GM23338 (cell line): ENCODE measurements around the gene GDF7. TPM values are rescaled to one million over a fixed set of nuclear protein-coding genes. Genes with fewer than 3 reads are reported as not detected.

Source experiments
- ATAC-seq: fragments of 200-7000 bp; cut with Tn5 transposase; 3 replicates; pipeline ENCODE4 v1.9.1; 2020
- DNase-seq: peaks from one replicate; pipeline ENCODE4 v3.0.0-alpha.2; 2015; ENCODE audit warnings: low spot score
- H2AFZ ChIP-seq: fragments of 200-600 bp; sonication (generic); 2 replicates; pipeline ENCODE4 v1.8.0; 2016; ENCODE audit warnings: antibody characterized with exemption, mild to moderate bottlenecking, moderate library complexity
- H3F3A ChIP-seq: fragments of 200-600 bp; sonication (generic); replicated peaks from 2 replicates; pipeline ENCODE4 v1.8.0; 2017; ENCODE audit warnings: antibody characterized with exemption, mixed run types, low read depth
- H3K27ac ChIP-seq: fragments of 200-600 bp; sonication (generic); 2 replicates; pipeline ENCODE4 v1.6.1; 2016; ENCODE audit warnings: low read depth
- H3K27me3 ChIP-seq: fragments of 200-600 bp; sonication (generic); 2 replicates; pipeline ENCODE4 v1.8.0; 2016; ENCODE audit warnings: mild to moderate bottlenecking, mixed run types, moderate library complexity; ENCODE audit not compliant: insufficient read depth
- H3K36me3 ChIP-seq: fragments of 200-600 bp; sonication (generic); 2 replicates; pipeline ENCODE4 v1.8.0; 2016; ENCODE audit warnings: mild to moderate bottlenecking; ENCODE audit not compliant: insufficient read depth
- H3K4me1 ChIP-seq: fragments of 200-600 bp; sonication (generic); 2 replicates; pipeline ENCODE4 v1.8.0; 2016; ENCODE audit warnings: mild to moderate bottlenecking, moderate library complexity; ENCODE audit not compliant: insufficient read depth
- H3K4me2 ChIP-seq: fragments of 200-600 bp; sonication (generic); 2 replicates; pipeline ENCODE4 v1.7.1; 2017; ENCODE audit warnings: mixed run types
- H3K4me3 ChIP-seq: fragments of 200-600 bp; sonication (generic); 2 replicates; pipeline ENCODE4 v1.6.1; 2016; ENCODE audit warnings: mixed run types
- H3K79me2 ChIP-seq: fragments of 200-600 bp; sonication (generic); replicated peaks from 2 replicates; pipeline ENCODE4 v1.8.0; 2017; ENCODE audit warnings: mild to moderate bottlenecking; ENCODE audit not compliant: insufficient read depth
- H3K9me2 ChIP-seq: fragments of 200-600 bp; sonication (generic); 2 replicates; pipeline ENCODE4 v1.8.0; 2017; ENCODE audit not compliant: insufficient read depth
- H4K20me1 ChIP-seq: fragments of 200-600 bp; sonication (generic); replicated peaks from 2 replicates; pipeline ENCODE4 v1.8.0; 2017; ENCODE audit warnings: mild to moderate bottlenecking; ENCODE audit not compliant: insufficient read depth
- H3K27ac Mint-ChIP-seq: 2 replicates; pipeline ENCODE4 v1.8.0; 2020; ENCODE audit warnings: inconsistent platforms, mild to moderate bottlenecking, moderate library complexity, mixed read lengths
- H3K27me3 Mint-ChIP-seq: 3 replicates; pipeline ENCODE4 v1.8.0; 2022; ENCODE audit warnings: low read depth, mild to moderate bottlenecking, moderate library complexity, mixed read lengths, inconsistent platforms; ENCODE audit not compliant: insufficient read depth, poor library complexity
- H3K36me3 Mint-ChIP-seq: 3 replicates; pipeline ENCODE4 v1.8.0; 2021; ENCODE audit warnings: low read depth, mild to moderate bottlenecking, inconsistent platforms, moderate library complexity, mixed read lengths
- H3K4me1 Mint-ChIP-seq: 3 replicates; pipeline ENCODE4 v1.8.0; 2020; ENCODE audit warnings: mild to moderate bottlenecking, inconsistent platforms, mixed read lengths
- H3K4me3 Mint-ChIP-seq: 3 replicates; pipeline ENCODE4 v1.8.0; 2021; ENCODE audit warnings: moderate library complexity, mild to moderate bottlenecking, inconsistent platforms, mixed read lengths
- H3K9me3 Mint-ChIP-seq: 3 replicates; pipeline ENCODE4 v1.8.0; 2020; ENCODE audit warnings: moderate library complexity, mild to moderate bottlenecking, inconsistent platforms, mixed read lengths
- CREB1 ChIP-seq: fragments of 250-450 bp; sonication (Bioruptor Pico); IDR thresholded peaks from 2 replicates; pipeline ENCODE4 v1.5.0; 2020; ENCODE audit warnings: low read depth, mild to moderate bottlenecking, moderate library complexity
- EZH2 ChIP-seq: fragments of 200-600 bp; sonication (generic); IDR thresholded peaks from one replicate; pipeline ENCODE4 v1.8.0; 2017; ENCODE audit warnings: antibody characterized with exemption, mild to moderate bottlenecking, low read depth; ENCODE audit not compliant: unreplicated experiment
- EZH2phosphoT487 ChIP-seq: fragments of 200-600 bp; sonication (generic); IDR thresholded peaks from one replicate; pipeline ENCODE4 v1.8.1; 2018; ENCODE audit warnings: antibody characterized with exemption; ENCODE audit not compliant: unreplicated experiment
- JUNB ChIP-seq: IDR thresholded peaks from one replicate; pipeline ENCODE4 v1.6.1; 2016; ENCODE audit warnings: antibody characterized with exemption; ENCODE audit not compliant: unreplicated experiment
- NANOG ChIP-seq: IDR thresholded peaks from 2 replicates; pipeline ENCODE4 v1.6.1; 2016; ENCODE audit warnings: antibody characterized with exemption, borderline replicate concordance
- POLR2AphosphoS5 ChIP-seq: IDR thresholded peaks from 2 replicates; pipeline ENCODE4 v1.6.1; 2016; ENCODE audit warnings: antibody characterized with exemption, low read depth
- STAT1 ChIP-seq: IDR thresholded peaks from one replicate; pipeline ENCODE4 v1.6.1; 2016; ENCODE audit warnings: antibody characterized with exemption; ENCODE audit not compliant: unreplicated experiment
- polyA plus RNA-seq: library from polyadenylated mRNA; unstranded; fragments of >200 nt; fragmentation: Nextera tagmentation; extraction: Ambion mirVana; gene quantifications from 2 replicates; pipeline ENCODE4 v1.2.1, GENCODE V29; 2016
- total RNA-seq: library from RNA; depleted of rRNA; stranded (reverse); fragments of >200 nt; shearing (Covaris generic); gene quantifications from 2 replicates; pipeline ENCODE4 v1.2.3, GENCODE V29; 2014
- TF ChIP-seq, protein P1 (sequence below): IDR thresholded peaks from one replicate; pipeline ENCODE4 v1.6.1; 2018; ENCODE audit warnings: antibody characterized with exemption; ENCODE audit not compliant: unreplicated experiment
- TF ChIP-seq, protein P2 (sequence below), 2 experiments: fragments of 200-600 bp in 1 of 2; sonication (generic) in 1 of 2; conservative IDR thresholded peaks; 2 replicates each; pipeline versions ENCODE4 v1.5.1 to v1.6.1; 2016 to 2017; ENCODE audit warnings: antibody characterized with exemption in 2 of 2, low read depth in 2 of 2, mild to moderate bottlenecking in 2 of 2, moderate library complexity in 1 of 2
- TF ChIP-seq, protein P3 (sequence below): IDR thresholded peaks from 2 replicates; pipeline ENCODE4 v1.6.1; 2016; ENCODE audit warnings: antibody characterized with exemption

The GDF7 gene
- total and polyA plus RNA-seq, 2 experiments from 2014 or later: 0.19 to 0.52 TPM

- Histone ChIP-seq H3K4me2 (no peak overlapping the region), H4K20me1 (no peaks in the 10 kb centered on the region), H3K27ac (no peak overlapping the region), H3K79me2 (no peaks in the 10 kb centered on the region), H2AFZ (no peak overlapping the region), H3K4me3 (no peak overlapping the region), H3K27me3 (peaks cover 42% of the 10 kb centered on the region), H3K36me3 (no peaks in the 10 kb centered on the region), H3K4me1 (peaks cover 27% of the 10 kb centered on the region), H3K9me2 (no peaks in the 10 kb centered on the region), H3F3A (no peaks in the 10 kb centered on the region)
- TF ChIP-seq, protein P1, sequence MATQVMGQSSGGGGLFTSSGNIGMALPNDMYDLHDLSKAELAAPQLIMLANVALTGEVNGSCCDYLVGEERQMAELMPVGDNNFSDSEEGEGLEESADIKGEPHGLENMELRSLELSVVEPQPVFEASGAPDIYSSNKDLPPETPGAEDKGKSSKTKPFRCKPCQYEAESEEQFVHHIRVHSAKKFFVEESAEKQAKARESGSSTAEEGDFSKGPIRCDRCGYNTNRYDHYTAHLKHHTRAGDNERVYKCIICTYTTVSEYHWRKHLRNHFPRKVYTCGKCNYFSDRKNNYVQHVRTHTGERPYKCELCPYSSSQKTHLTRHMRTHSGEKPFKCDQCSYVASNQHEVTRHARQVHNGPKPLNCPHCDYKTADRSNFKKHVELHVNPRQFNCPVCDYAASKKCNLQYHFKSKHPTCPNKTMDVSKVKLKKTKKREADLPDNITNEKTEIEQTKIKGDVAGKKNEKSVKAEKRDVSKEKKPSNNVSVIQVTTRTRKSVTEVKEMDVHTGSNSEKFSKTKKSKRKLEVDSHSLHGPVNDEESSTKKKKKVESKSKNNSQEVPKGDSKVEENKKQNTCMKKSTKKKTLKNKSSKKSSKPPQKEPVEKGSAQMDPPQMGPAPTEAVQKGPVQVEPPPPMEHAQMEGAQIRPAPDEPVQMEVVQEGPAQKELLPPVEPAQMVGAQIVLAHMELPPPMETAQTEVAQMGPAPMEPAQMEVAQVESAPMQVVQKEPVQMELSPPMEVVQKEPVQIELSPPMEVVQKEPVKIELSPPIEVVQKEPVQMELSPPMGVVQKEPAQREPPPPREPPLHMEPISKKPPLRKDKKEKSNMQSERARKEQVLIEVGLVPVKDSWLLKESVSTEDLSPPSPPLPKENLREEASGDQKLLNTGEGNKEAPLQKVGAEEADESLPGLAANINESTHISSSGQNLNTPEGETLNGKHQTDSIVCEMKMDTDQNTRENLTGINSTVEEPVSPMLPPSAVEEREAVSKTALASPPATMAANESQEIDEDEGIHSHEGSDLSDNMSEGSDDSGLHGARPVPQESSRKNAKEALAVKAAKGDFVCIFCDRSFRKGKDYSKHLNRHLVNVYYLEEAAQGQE: no peak
- no peak for TF ChIP-seq EZH2phosphoT487
- TF ChIP-seq, protein P2, sequence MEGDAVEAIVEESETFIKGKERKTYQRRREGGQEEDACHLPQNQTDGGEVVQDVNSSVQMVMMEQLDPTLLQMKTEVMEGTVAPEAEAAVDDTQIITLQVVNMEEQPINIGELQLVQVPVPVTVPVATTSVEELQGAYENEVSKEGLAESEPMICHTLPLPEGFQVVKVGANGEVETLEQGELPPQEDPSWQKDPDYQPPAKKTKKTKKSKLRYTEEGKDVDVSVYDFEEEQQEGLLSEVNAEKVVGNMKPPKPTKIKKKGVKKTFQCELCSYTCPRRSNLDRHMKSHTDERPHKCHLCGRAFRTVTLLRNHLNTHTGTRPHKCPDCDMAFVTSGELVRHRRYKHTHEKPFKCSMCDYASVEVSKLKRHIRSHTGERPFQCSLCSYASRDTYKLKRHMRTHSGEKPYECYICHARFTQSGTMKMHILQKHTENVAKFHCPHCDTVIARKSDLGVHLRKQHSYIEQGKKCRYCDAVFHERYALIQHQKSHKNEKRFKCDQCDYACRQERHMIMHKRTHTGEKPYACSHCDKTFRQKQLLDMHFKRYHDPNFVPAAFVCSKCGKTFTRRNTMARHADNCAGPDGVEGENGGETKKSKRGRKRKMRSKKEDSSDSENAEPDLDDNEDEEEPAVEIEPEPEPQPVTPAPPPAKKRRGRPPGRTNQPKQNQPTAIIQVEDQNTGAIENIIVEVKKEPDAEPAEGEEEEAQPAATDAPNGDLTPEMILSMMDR (conservative IDR thresholded peaks at IDR 0.05; ENCODE audit: low read depth in 2 of 2): no peak
- no peak for TF ChIP-seq EZH2
- no peak for TF ChIP-seq POLR2AphosphoS5
- no peak for TF ChIP-seq STAT1
- TF ChIP-seq JUNB: no peak
- TF ChIP-seq, protein P3, sequence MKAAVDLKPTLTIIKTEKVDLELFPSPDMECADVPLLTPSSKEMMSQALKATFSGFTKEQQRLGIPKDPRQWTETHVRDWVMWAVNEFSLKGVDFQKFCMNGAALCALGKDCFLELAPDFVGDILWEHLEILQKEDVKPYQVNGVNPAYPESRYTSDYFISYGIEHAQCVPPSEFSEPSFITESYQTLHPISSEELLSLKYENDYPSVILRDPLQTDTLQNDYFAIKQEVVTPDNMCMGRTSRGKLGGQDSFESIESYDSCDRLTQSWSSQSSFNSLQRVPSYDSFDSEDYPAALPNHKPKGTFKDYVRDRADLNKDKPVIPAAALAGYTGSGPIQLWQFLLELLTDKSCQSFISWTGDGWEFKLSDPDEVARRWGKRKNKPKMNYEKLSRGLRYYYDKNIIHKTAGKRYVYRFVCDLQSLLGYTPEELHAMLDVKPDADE: no peak
- no peak for TF ChIP-seq NANOG
- TF ChIP-seq CREB1 (CRISPR knock-in tag): no peak
- H3K27ac Mint-ChIP-seq: no peak overlapping the region
- peaks cover 25% of the 10 kb centered on the region for H3K4me1 Mint-ChIP-seq
- no peak overlapping the region for H3K4me3 Mint-ChIP-seq
- no peaks in the 10 kb centered on the region for H3K36me3 Mint-ChIP-seq
- H3K9me3 Mint-ChIP-seq: no peaks in the 10 kb centered on the region
- DNase-seq (no peak), ATAC-seq (no peak)
- H3K27me3 Mint-ChIP-seq: peaks cover 40% of the 10 kb centered on the region
Observed at GRCh38 chr2:20660506-20661420, 6.2 kb upstream of the GDF7 start.
